Mesenchymal stem cell (in vitro differentiated cells and primary cell): ENCODE data around the gene SYT2.

Experiments
- DNase-seq: peaks from one replicate; pipeline ENCODE4 v3.0.0-alpha.2; 2013
- H2AFZ ChIP-seq: one replicate; pipeline ENCODE4 v1.6.1; 2013; ENCODE audit warnings: low read depth, mild to moderate bottlenecking, control low read depth, inconsistent platforms, low read length, moderate library complexity
- H2AK5ac ChIP-seq: 2 replicates; pipeline ENCODE4 v1.6.1; 2013; ENCODE audit warnings: low read length, moderate library complexity, mild to moderate bottlenecking, inconsistent platforms; ENCODE audit not compliant: severe bottlenecking
- H2BK120ac ChIP-seq: one replicate; pipeline ENCODE4 v1.6.1; 2013; ENCODE audit warnings: low read depth, mild to moderate bottlenecking, inconsistent platforms, low read length, moderate library complexity
- H2BK12ac ChIP-seq, 2 experiments: one replicate each; pipeline ENCODE4 v1.6.1; 2013; ENCODE audit warnings: inconsistent platforms in 2 of 2, low read length in 2 of 2, mild to moderate bottlenecking in 2 of 2, moderate library complexity in 2 of 2, control low read depth in 1 of 2
- H2BK15ac ChIP-seq: one replicate; pipeline ENCODE4 v1.6.1; 2013; ENCODE audit warnings: mild to moderate bottlenecking, low read depth, inconsistent platforms; ENCODE audit not compliant: poor library complexity, severe bottlenecking
- H2BK5ac ChIP-seq: 2 replicates; pipeline ENCODE4 v1.6.1; 2013; ENCODE audit warnings: low read depth, mild to moderate bottlenecking, low read length, control low read depth, inconsistent platforms; ENCODE audit not compliant: poor library complexity, severe bottlenecking
- H3K14ac ChIP-seq, 2 experiments: one replicate each; pipeline ENCODE4 v1.6.1; 2013; ENCODE audit warnings: inconsistent platforms in 2 of 2, low read length in 2 of 2, control low read depth in 1 of 2, mild to moderate bottlenecking in 1 of 2, moderate library complexity in 1 of 2
- H3K18ac ChIP-seq, 2 experiments: one replicate each; pipeline ENCODE4 v1.6.1; 2013; ENCODE audit warnings: inconsistent platforms in 2 of 2, low read length in 2 of 2, control low read depth in 1 of 2, low read depth in 1 of 2, mild to moderate bottlenecking in 1 of 2
- H3K23ac ChIP-seq, 2 experiments: one replicate each; pipeline ENCODE4 v1.6.1; 2013; ENCODE audit warnings: inconsistent platforms in 2 of 2, low read length in 2 of 2, mild to moderate bottlenecking in 2 of 2, moderate library complexity in 2 of 2, control low read depth in 1 of 2
- H3K27ac ChIP-seq: 2 replicates; pipeline ENCODE4 v1.5.1; 2013; ENCODE audit warnings: mild to moderate bottlenecking, moderate library complexity, low read length, control low read depth, inconsistent platforms; ENCODE audit not compliant: poor library complexity, severe bottlenecking
- H3K27me3 ChIP-seq, 2 experiments: 2 replicates each; pipeline versions ENCODE4 v1.6.1 to v1.7.0; 2013; ENCODE audit warnings: low read length in 2 of 2, mild to moderate bottlenecking in 2 of 2, moderate library complexity in 2 of 2, control low read depth in 1 of 2, inconsistent platforms in 1 of 2; ENCODE audit not compliant: control insufficient read depth in 1 of 2, insufficient read depth in 1 of 2
- H3K36me3 ChIP-seq, 2 experiments: 2 replicates each; pipeline versions ENCODE4 v1.6.1 to v1.7.0; 2013; ENCODE audit warnings: low read length in 2 of 2, control low read depth in 1 of 2, inconsistent platforms in 1 of 2, low read depth in 1 of 2, mild to moderate bottlenecking in 1 of 2; ENCODE audit not compliant: insufficient read depth in 2 of 2, control insufficient read depth in 1 of 2
- H3K4ac ChIP-seq, 2 experiments: one replicate each; pipeline ENCODE4 v1.6.1; 2013; ENCODE audit warnings: inconsistent platforms in 2 of 2, low read length in 2 of 2, mild to moderate bottlenecking in 2 of 2, moderate library complexity in 2 of 2, control low read depth in 1 of 2, low read depth in 1 of 2
- H3K4me1 ChIP-seq: 2 replicates; pipeline ENCODE4 v1.6.1; 2013; ENCODE audit warnings: low read depth, low read length, control low read depth; ENCODE audit not compliant: control insufficient read depth, insufficient read depth
- H3K4me2 ChIP-seq: 2 replicates; pipeline ENCODE4 v1.6.1; 2013; ENCODE audit warnings: low read length, mild to moderate bottlenecking, inconsistent platforms; ENCODE audit not compliant: poor library complexity, severe bottlenecking
- H3K4me3 ChIP-seq, 2 experiments: 2 replicates each; pipeline versions ENCODE4 v1.5.1 to v1.7.0; 2013; ENCODE audit warnings: low read length in 2 of 2, mild to moderate bottlenecking in 2 of 2, control low read depth in 1 of 2, low read depth in 1 of 2; ENCODE audit not compliant: insufficient read depth in 1 of 2
- H3K79me1 ChIP-seq: replicated peaks from 2 replicates; pipeline ENCODE4 v1.6.1; 2013; ENCODE audit warnings: mild to moderate bottlenecking, control low read depth, low read length, inconsistent platforms; ENCODE audit not compliant: poor library complexity, severe bottlenecking
- H3K9ac ChIP-seq: 2 replicates; pipeline ENCODE4 v1.7.0; 2013; ENCODE audit warnings: mild to moderate bottlenecking, low read length, moderate library complexity
- H3K9me3 ChIP-seq: 2 replicates; pipeline ENCODE4 v1.7.0; 2013; ENCODE audit warnings: mild to moderate bottlenecking, low read length; ENCODE audit not compliant: control insufficient read depth
- H4K8ac ChIP-seq: one replicate; pipeline ENCODE4 v1.6.1; 2013; ENCODE audit warnings: inconsistent platforms, mild to moderate bottlenecking, low read length, moderate library complexity
- H4K91ac ChIP-seq: one replicate; pipeline ENCODE4 v1.6.1; 2013; ENCODE audit warnings: mild to moderate bottlenecking, low read length, inconsistent platforms
- WGBS: methylation state at CpG from one replicate; pipeline ENCODE4 v1.1.7; 2013; ENCODE audit warnings: mixed read lengths; 5-methylcytosine and 5-hydroxymethylcytosine counted together

The SYT2 gene

DNA sequence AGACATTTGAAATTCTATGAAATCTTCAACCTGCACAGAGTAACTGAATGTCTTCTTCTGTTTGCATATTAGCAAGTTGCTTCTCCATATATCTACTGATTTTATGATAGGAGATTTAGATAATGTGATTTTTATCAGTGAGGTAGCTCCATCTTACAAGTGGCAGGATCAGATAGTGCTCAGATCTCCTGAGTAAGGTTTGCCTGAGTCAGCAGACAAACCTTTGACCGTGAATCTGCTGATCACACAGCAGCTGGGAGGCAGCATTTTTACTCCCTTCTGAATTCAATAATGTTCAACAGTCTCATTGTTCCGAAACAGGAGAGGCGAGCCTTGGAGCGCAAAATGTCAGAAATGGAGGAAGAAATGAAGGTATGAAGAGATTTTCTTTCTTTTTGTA lies 141.4 kb downstream of the SYT2 start:
- Histone ChIP-seq H2AFZ (no peak overlapping the region), H3K18ac (no peak overlapping the region), H4K8ac (no peak overlapping the region), H3K9me3 (no peaks in the 10 kb centered on the region), H3K14ac (no peak overlapping the region), H3K4me2 (no peak overlapping the region), H2BK15ac (no peak overlapping the region), H2BK5ac (no peak overlapping the region), H2BK120ac (no peak overlapping the region), H2BK12ac (no peak overlapping the region), H3K4me3 (no peak overlapping the region), H3K4me1 (peaks cover 8% of the 10 kb centered on the region), H3K27me3 (no peaks in the 10 kb centered on the region), H3K27ac (peak overlapping the region; percentile 55), H4K91ac (no peak overlapping the region), H3K9ac (peak overlapping the region; percentile 7), H2AK5ac (peak overlapping the region; percentile 13), H3K79me1 (no peaks in the 10 kb centered on the region), H3K4ac (no peak overlapping the region), H3K23ac (no peak overlapping the region), H3K36me3 (peaks cover 0 to 8% of the 10 kb centered on the region in 2 experiments)
- DNase-seq = no peak
- WGBS = 36% methylated on average over 1 of the region's 4 CpGs

DNA sequence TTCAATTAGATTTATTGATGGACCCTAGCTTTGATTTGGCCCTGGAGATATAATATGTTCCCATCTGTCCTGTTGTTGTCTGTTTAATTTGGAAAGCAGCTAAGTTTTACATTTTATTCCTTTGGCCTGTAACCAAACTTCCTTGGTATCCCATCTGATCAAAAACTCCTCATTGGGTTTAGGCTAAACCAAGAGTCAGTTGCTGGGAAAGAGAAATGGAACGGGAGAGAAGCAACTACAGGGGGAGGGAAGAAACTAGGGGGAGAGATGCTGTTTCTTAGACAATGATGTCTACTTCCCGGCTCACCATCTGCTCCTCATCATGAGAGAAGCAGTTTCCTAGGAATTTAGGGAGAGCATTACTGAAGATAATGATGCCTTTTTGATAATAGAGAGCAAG lies 141.8 kb downstream of the SYT2 start:
- peaks cover 0 to 8% of the 10 kb centered on the region in 2 experiments for H3K36me3 ChIP-seq
- H3K79me1 ChIP-seq = no peaks in the 10 kb centered on the region
- H3K4ac ChIP-seq = no peak overlapping the region
- no peak overlapping the region for H2BK5ac ChIP-seq
- no peak overlapping the region for H2AFZ ChIP-seq
- no peak for DNase-seq
- peak overlapping the region; percentile 47 for H2AK5ac ChIP-seq
- H4K91ac ChIP-seq = no peak overlapping the region
- 86% methylated on average over 1 of the region's 2 CpGs for WGBS
- H4K8ac ChIP-seq = no peak overlapping the region
- H2BK15ac ChIP-seq = no peak overlapping the region
- no peaks in the 10 kb centered on the region for H3K9me3 ChIP-seq
- H3K27me3 ChIP-seq = no peaks in the 10 kb centered on the region
- H3K14ac ChIP-seq = no peak overlapping the region
- H3K4me2 ChIP-seq = no peak overlapping the region
- H3K4me1 ChIP-seq = peaks cover 8% of the 10 kb centered on the region
- no peak overlapping the region for H3K18ac ChIP-seq
- H3K27ac ChIP-seq = peak overlapping the region; percentile 19
- no peak overlapping the region for H3K23ac ChIP-seq
- no peak overlapping the region for H2BK120ac ChIP-seq
- H3K4me3 ChIP-seq = no peak overlapping the region
- no peak overlapping the region for H2BK12ac ChIP-seq
- no peak overlapping the region for H3K9ac ChIP-seq

GRCh38 chr1:202567738-202568137 lies 142.5 kb downstream of the SYT2 start:
- Histone ChIP-seq H2AK5ac (no peak overlapping the region), H3K27ac (peak overlapping the region; percentile 63), H3K4me1 (peaks cover 8% of the 10 kb centered on the region), H2BK15ac (no peak overlapping the region), H3K4ac (no peak overlapping the region), H2AFZ (no peak overlapping the region), H3K27me3 (no peaks in the 10 kb centered on the region), H2BK5ac (no peak overlapping the region), H4K8ac (no peak overlapping the region), H2BK12ac (no peak overlapping the region), H3K4me2 (no peak overlapping the region), H3K23ac (no peak overlapping the region), H4K91ac (no peak overlapping the region), H3K9me3 (no peaks in the 10 kb centered on the region), H2BK120ac (no peak overlapping the region), H3K79me1 (no peaks in the 10 kb centered on the region), H3K14ac (no peak overlapping the region), H3K4me3 (no peak overlapping the region), H3K36me3 (peaks cover 0 to 8% of the 10 kb centered on the region in 2 experiments), H3K9ac (no peak overlapping the region), H3K18ac (no peak overlapping the region)
- WGBS = 88% methylated on average over 4 of the region's 4 CpGs
- DNase-seq = no peak

DNA sequence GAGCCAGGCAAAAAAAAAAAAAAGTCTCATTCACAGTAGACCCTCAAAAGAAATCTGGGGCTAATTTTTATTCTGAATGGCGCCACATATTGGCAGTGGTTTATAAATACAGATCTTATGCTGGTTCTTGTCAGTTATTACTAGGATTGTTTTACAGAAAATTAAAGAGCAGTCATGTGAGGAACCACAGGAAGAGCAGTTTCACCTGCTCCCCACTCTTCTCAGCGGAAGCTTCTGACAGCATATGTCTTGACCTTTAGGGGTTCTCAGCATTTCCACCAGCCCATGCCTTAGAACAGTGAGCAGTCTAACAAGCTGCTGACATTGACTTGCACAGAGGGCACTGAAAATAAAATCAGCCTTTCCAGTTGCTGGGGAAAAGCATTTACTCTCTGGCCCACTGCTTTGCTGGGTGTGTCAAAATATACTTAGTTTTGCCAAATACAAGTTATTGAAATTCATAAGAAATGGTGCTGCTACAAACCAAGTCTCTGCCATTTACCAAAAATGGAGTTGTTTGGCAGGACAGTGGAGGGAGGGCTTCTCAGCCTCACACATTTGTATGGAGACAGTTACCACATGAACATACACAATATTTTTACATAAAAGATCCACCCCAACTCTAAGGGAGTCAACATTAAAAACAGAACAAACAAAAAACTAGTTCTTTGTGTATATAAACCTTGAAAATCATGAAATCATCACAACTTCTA lies 144.2 kb downstream of the SYT2 start:
- Histone ChIP-seq H2BK120ac (no peak overlapping the region), H2BK15ac (no peak overlapping the region), H4K91ac (no peak overlapping the region), H3K14ac (no peak overlapping the region), H2BK5ac (no peak overlapping the region), H3K27ac (peak overlapping the region; percentile 46), H3K4me2 (no peak overlapping the region), H4K8ac (no peak overlapping the region), H3K9ac (no peak overlapping the region), H3K9me3 (no peaks in the 10 kb centered on the region), H2AFZ (no peak overlapping the region), H2AK5ac (no peak overlapping the region), H3K23ac (no peak overlapping the region), H3K4ac (no peak overlapping the region), H2BK12ac (no peak overlapping the region), H3K4me1 (peaks cover 8% of the 10 kb centered on the region), H3K79me1 (no peaks in the 10 kb centered on the region), H3K27me3 (no peaks in the 10 kb centered on the region), H3K4me3 (no peak overlapping the region), H3K36me3 (peaks cover 0 to 3% of the 10 kb centered on the region in 2 experiments), H3K18ac (no peak overlapping the region)
- DNase-seq = no peak
- 78% methylated on average over 2 of the region's 2 CpGs for whole genome bisulfite sequencing
